ENCODE measurements around the gene HSPB6.

- TF ChIP-seq CTCF (IDR thresholded peaks at IDR 0.05) (no peak), EP300 (IDR thresholded peaks at IDR 0.05) (no peak), POLR2A (IDR thresholded peaks at IDR 0.05) (no peak)
Measured at GRCh38 chr19:35729763-35730162, 27.1 kb downstream of the HSPB6 start.

Measured in ovary (tissue), 3 donors.